Smooth muscle cell (in vitro differentiated cells): ENCODE results near the gene UAP1. TPM values are rescaled to one million over a fixed set of nuclear protein-coding genes. Genes with fewer than 3 reads are reported as not detected.
A peak's percentile ranks its signal among the peaks of the same experiment; 100 is the strongest.

Source experiments
- DNase-seq: peaks from one replicate; lab custom pipeline; 2025; ENCODE audit not compliant: unreplicated experiment; lab: John Stamatoyannopoulos, UW
- H2AFZ ChIP-seq: fragments of 200-600 bp; sonication (generic); 2 replicates; pipeline ENCODE4 v1.6.0; 2016; ENCODE audit warnings: antibody characterized with exemption, low read depth, mild to moderate bottlenecking
- H3F3A ChIP-seq: fragments of 200-600 bp; sonication (generic); 2 replicates; pipeline ENCODE4 v1.6.0; 2017; ENCODE audit warnings: antibody characterized with exemption, low read depth
- H3K27ac ChIP-seq: fragments of 200-600 bp; sonication (generic); 2 replicates; pipeline ENCODE4 v1.5.1; 2016; ENCODE audit warnings: low read depth, mild to moderate bottlenecking
- H3K27me3 ChIP-seq: fragments of 200-600 bp; sonication (generic); 2 replicates; pipeline ENCODE4 v1.6.1; 2016; ENCODE audit warnings: low read depth, mild to moderate bottlenecking
- H3K36me3 ChIP-seq: fragments of 200-600 bp; sonication (generic); 2 replicates; pipeline ENCODE4 v1.5.1; 2016; ENCODE audit warnings: low read depth
- H3K4me1 ChIP-seq: fragments of 200-600 bp; sonication (generic); 2 replicates; pipeline ENCODE4 v1.5.1; 2016; ENCODE audit warnings: low read depth
- H3K4me2 ChIP-seq: fragments of 200-600 bp; sonication (generic); 2 replicates; pipeline ENCODE4 v1.6.0; 2016; ENCODE audit warnings: mild to moderate bottlenecking
- H3K4me3 ChIP-seq: fragments of 200-600 bp; sonication (generic); 2 replicates; pipeline ENCODE4 v1.5.1; 2016; ENCODE audit warnings: mild to moderate bottlenecking
- H3K79me2 ChIP-seq: fragments of 200-600 bp; sonication (generic); 2 replicates; pipeline ENCODE4 v1.6.0; 2016; ENCODE audit warnings: low read depth, mild to moderate bottlenecking
- H3K9ac ChIP-seq: fragments of 200-600 bp; sonication (generic); 2 replicates; pipeline ENCODE4 v1.6.0; 2016; ENCODE audit warnings: low read depth
- H3K9me3 ChIP-seq: fragments of 200-600 bp; sonication (generic); replicated peaks from 2 replicates; pipeline ENCODE4 v1.5.1; 2016; ENCODE audit warnings: low read depth
- H4K20me1 ChIP-seq: fragments of 200-600 bp; sonication (generic); 2 replicates; pipeline ENCODE4 v1.6.0; 2016; ENCODE audit warnings: low read depth
- CTCF ChIP-seq: fragments of 200-600 bp; sonication (generic); IDR thresholded peaks from 2 replicates; pipeline ENCODE4 v1.5.1; 2017; ENCODE audit warnings: borderline replicate concordance, mild to moderate bottlenecking, antibody characterized with exemption; ENCODE audit not compliant: insufficient read depth, poor library complexity, severe bottlenecking
- WGBS: methylation state at CpG from one replicate; pipeline ENCODE4 v1.1.7; 2016; ENCODE audit warnings: low lambda C conversion rate; 5-methylcytosine and 5-hydroxymethylcytosine counted together
- polyA plus RNA-seq: library from polyadenylated mRNA; unstranded; fragments of >200 nt; fragmentation: Nextera tagmentation; extraction: Ambion mirVana; gene quantifications from 2 replicates; pipeline ENCODE4 v1.2.1, GENCODE V29; 2016
- small RNA-seq: library from RNA; depleted of rRNA; stranded (forward); fragments of <200 nt; gene quantifications from one replicate; pipeline ENCODE3, GENCODE V24; 2014
- total RNA-seq: library from RNA; depleted of rRNA; stranded (reverse); fragments of >200 nt; gene quantifications from 2 replicates; pipeline ENCODE4 v1.2.3, GENCODE V29; 2014

Gene UAP1
- total and polyA plus RNA-seq, 2 experiments from 2014 or later = 64.2 to 83.8 TPM

GRCh38 chr1:162649583-162649982, 88.1 kb downstream of the UAP1 start:
- H3K4me3 ChIP-seq = no peak overlapping the region
- 47% methylated on average over 3 of the region's 3 CpGs for WGBS
- DNase-seq = no peak
- TF ChIP-seq CTCF = no peak
- H4K20me1 ChIP-seq = peaks cover 44% of the 10 kb centered on the region
- H3K4me2 ChIP-seq = peak overlapping the region; percentile 39
- H3K27me3 ChIP-seq = no peaks in the 10 kb centered on the region
- H3K27ac ChIP-seq = no peak overlapping the region
- H3K9ac ChIP-seq = no peak overlapping the region
- no peaks in the 10 kb centered on the region for H3K36me3 ChIP-seq
- no peaks in the 10 kb centered on the region for H3F3A ChIP-seq
- H3K4me1 ChIP-seq = peaks cover 12% of the 10 kb centered on the region
- H2AFZ ChIP-seq = no peak overlapping the region
- peaks cover 37% of the 10 kb centered on the region for H3K79me2 ChIP-seq
- no peaks in the 10 kb centered on the region for H3K9me3 ChIP-seq

Small RNA genes lying within 50 kb of the gene (small RNA-seq; reads per million reads assigned to genes)
- not detected for gene UQCRBP2

Other genes starting within 250 kb of the UAP1 start
- gene SPATA46, start 184.9 kb upstream of the UAP1 start, total RNA-seq = not detected in 2 replicates
- gene SPATA46, start 184.9 kb upstream of the UAP1 start, polyA plus RNA-seq = not detected in 2 replicates
- gene C1orf226, start 180.0 kb upstream of the UAP1 start, total RNA-seq = 0.18 and 1.2 TPM in 2 replicates
- 0.25 and 0.39 TPM in 2 replicates for gene C1orf226, start 180.0 kb upstream of the UAP1 start, polyA plus RNA-seq
- gene SH2D1B, start 149.6 kb upstream of the UAP1 start, total RNA-seq = not detected in 2 replicates
- gene SH2D1B, start 149.6 kb upstream of the UAP1 start, polyA plus RNA-seq = not detected in 2 replicates
- gene UHMK1, start 63.9 kb upstream of the UAP1 start, total RNA-seq = 30.1 and 39.0 TPM in 2 replicates
- gene UHMK1, start 63.9 kb upstream of the UAP1 start, polyA plus RNA-seq = 4.8 and 6.1 TPM in 2 replicates
- gene DDR2, start 70.7 kb downstream of the UAP1 start, total RNA-seq = 24.5 and 26.5 TPM in 2 replicates
- 8.1 and 13.3 TPM in 2 replicates for gene DDR2, start 70.7 kb downstream of the UAP1 start, polyA plus RNA-seq
- 15.5 and 18.9 TPM in 2 replicates for gene HSD17B7, start 229.0 kb downstream of the UAP1 start, total RNA-seq
- 11.6 and 12.4 TPM in 2 replicates for gene HSD17B7, start 229.0 kb downstream of the UAP1 start, polyA plus RNA-seq